Umbilical cord (tissue), 2 donors: Measurements from ENCODE around the gene DKC1. TPM values are rescaled to one million over a fixed set of nuclear protein-coding genes. Genes with fewer than 3 reads are reported as not detected.

Source experiments
- DNase-seq: peaks from one replicate; pipeline ENCODE4 v3.0.0-alpha.2; 2015; ENCODE audit warnings: low spot score
- total RNA-seq: library from RNA; depleted of rRNA; stranded (reverse); fragments of >200 nt; gene quantifications from one replicate; pipeline ENCODE4 v1.2.3, GENCODE V29; 2014; ENCODE audit warnings: low replicate concordance; ENCODE audit not compliant: insufficient read depth

Gene DKC1
- total RNA-seq, 1 donor from 2014 or later = 17.6 TPM

- DNase-seq = no peak
These were observed 25.5 kb upstream of the DKC1 start for GRCh38 chrX:154737136-154737535.

GRCh38 chrX:154738011-154738738, 24.5 kb upstream of the DKC1 start:
- DNase-seq = peak; percentile 73

- DNase-seq = no peak
These were observed 22.7 kb upstream of the DKC1 start for GRCh38 chrX:154739952-154740465.

DNA sequence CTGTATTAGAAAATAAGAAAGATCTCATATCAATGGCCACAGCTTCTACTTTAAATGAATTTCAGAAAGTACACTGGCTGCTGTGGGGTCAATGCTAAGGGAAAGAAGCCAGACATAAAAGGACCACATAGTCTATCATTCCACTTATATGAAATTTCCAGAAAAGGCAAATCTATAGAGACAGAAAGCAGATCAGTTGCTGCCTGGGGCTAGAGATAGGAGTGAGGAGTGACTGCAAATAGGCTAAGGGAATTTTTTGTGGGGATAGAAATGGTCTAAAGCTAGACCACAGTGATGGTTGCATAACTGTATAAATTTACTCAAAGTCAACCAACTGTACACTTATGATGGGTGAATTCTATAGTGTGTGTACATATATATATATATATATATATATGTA, 20.1 kb upstream of the DKC1 start:
- no peak for DNase-seq

DNA sequence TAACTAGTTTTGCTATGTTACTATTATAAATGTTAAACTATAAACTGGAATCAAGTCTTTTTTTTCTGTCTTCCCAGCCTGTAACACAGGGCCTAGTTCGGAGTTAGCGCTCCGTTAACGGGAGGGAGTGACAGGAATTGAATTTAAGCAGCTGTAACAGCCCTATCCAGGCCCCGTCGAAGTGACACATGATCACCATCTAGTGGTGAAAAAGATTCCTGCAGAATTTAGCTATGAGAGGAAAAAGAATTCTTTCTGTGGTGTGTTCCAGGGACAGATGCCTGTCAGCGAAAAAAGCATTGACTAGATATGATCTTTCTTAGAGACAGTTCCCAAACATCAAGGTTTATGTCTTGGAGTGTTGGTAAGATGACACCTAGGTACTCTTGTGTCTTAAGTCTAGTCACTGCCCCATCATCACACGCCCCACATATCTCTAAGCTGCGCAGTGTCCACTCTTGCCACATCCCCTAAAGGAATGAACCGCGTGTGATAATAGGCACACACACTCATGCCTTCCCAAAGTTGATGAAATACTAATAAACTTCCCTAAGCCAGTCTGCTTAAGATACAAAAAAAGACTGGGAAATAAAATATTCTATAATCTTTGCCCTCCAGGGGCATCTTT, 13.8 kb upstream of the DKC1 start:
- peak; percentile 66 for DNase-seq

GRCh38 chrX:154749856-154750255, 12.8 kb upstream of the DKC1 start:
- DNase-seq = no peak

DNA sequence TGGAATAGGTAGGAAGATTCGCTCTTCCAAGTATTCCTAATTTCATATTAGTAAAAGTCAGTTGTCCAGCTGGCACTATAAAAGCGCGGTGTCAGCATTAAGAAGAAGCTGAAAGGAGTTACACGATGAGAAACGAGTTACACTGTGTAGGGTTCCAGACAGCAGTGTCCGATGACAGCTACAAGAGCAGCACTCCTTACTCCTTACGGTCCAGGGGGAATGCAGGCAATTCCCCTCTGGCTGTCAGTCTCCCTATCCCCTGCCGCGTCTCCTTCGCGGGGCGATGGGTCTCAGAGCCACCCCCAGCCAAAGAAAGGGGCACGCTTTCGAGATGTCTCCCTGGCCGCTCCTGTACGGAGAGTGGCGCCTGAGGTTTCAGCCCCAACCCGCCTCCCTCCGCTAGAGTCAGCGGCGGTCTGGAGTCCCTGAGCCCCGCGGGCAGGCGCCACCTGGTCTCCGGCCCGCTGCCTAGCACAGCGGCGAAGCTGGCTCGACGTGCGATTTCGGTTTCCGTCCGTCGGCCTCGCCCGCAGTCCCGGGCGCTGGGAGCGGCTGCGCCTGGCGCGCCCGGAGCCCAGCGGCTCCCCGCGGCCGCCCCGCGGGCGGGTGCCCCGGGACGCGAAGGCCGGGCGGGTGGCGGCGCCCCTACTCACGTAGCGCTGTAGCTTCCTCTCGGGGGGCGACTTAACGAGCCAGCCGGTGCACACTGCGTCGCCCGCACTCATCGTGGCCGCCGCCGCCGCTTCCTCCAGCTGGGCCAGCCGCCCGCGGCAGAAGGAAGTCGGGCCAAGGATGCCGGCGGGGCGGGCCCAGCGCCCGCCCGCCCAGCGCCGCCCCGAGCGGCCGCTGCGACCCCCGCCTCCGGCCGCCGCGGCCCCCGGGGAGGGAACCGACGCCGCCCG, 12.1 kb upstream of the DKC1 start, which contains the start of gene GAB3:
Gene GAB3 (minus strand): TSS at position 777 of the 902 bp plus-strand sequence. CDS start 52 bp downstream, at position 725.
- no peak for DNase-seq

DNA sequence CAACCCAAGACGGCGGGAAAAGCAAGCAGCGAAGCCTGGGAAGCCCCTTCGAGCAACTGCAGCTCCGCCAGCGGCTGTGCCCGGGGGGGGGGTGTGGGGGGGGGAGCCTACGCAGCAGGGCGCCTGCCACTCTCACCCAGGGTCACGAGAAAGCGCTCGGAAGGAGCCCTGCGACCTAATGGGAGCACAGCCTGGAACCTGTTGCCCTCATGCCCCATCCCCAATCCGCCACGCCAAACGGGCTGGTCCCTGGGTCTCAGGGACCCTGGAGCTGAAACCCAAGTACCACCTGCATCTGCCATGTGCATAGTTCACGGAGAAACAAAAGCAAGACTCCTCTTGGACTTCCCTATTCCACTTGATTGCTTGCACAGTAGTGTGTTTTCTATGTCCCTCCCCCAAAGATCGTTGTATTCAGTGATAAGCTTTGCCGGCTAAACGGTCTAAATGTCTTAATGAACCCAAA, 11.4 kb upstream of the DKC1 start:
- no peak for DNase-seq

GRCh38 chrX:154751669-154752271, 10.9 kb upstream of the DKC1 start:
- no peak for DNase-seq

DNA sequence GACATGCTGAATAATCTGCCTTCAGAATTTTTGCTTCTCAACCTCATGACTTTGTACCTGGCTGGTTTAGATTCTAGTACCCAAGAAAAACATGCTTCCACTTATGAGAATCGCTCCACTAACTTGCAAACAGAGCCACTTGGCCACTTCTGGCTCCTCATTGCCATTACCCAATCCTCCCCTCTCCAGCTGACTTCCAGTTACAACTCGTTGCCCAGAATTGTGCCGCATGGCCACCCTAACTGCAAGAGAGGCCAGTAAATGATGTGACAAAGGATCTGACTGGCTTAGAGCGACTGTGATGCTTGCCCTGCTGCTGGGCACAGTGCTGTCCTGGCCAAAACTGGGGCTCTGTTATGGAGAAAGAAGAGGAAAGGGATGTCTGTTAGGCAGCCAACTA, 4.0 kb upstream of the DKC1 start:
- DNase-seq = no peak

- DNase-seq = no peak
These were observed 607 bp upstream of the DKC1 start for GRCh38 chrX:154761977-154762536.

DNA sequence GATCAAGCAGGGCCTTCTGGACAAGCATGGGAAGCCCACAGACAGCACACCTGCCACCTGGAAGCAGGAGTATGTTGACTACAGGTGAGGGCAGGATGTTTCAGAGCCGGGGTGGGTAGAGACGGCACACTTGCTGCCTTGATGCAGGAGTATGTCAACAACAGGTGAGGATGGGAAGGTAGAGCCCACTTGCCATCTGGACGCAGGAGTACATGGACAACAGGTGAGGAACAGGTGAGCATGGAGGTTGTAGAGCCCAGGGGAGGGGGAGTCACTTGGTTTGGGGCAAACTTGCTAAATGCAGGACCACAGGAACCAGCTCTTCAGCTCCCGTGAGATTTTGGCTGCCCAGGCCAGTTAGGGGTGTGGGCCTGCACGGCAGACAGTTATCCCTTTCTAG, 12.0 kb downstream of the DKC1 start:
- no peak for DNase-seq

DNA sequence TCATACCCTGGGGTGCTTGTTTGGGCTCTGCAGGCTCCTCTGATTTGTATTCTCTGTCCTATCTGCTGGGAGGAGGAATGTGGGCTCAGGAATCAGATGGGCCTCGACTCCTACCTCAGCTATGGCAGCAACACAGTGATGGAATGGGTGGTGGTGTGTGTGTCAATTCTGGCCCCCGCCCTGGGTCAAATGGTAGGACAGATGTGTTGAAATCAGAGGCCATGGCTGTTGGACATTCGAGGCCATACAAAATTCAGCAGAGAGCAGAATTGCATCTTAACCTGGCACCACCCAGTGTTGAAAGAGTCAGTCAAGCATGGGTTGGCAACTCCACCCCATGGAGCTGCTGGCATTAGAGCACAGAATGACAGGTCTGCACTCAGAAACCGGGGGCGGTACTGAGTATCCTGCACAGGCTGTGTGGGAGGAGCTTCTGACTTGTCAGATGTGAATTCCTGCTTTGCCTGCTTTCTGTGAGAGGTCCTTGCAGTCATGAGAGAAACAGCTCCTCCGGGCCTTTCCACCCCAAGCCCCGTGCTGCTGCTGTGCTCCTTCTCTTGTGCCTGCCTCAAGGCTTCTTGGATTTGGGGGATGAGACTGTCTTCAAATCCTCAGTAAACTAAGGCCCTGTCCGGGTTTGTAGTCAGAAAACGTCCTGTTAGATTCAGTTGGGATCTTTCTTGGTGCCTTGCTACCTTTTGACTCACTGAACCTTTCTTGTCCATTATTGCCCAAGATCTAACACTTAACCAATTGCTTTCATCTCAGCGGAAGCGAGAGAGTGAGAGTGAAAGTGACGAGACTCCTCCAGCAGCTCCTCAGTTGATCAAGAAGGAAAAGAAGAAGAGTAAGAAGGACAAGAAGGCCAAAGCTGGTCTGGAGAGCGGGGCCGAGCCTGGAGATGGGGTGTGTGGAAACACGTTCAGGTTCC, 13.0 kb downstream of the DKC1 start:
- no peak for DNase-seq

GRCh38 chrX:154776753-154777152, 14.1 kb downstream of the DKC1 start:
- DNase-seq = no peak

GRCh38 chrX:154779261-154779660, 16.6 kb downstream of the DKC1 start:
- DNase-seq = no peak

- DNase-seq = no peak
These were observed 18.3 kb downstream of the DKC1 start for GRCh38 chrX:154780968-154781367.

GRCh38 chrX:154784149-154784995, 21.7 kb downstream of the DKC1 start:
- no peak for DNase-seq

DNA sequence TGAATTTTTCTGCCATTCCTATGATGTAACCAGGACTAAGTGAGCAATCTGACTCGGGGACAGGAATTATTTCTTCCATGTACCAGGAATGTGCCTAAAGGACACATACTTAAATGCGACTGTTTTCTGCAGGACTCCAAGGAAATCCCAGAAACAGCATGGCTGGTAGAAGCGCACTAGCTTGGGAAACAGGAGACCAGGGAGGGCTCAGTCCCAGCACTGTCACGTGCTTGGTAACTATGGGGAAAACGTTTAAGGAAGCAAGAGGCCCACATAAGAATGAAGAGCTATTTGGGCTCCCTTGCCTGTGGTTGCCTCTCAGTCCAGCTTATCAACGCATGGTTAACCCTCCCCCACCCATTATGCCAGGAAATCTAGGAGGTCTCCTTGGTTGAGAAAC, 23.1 kb downstream of the DKC1 start:
- DNase-seq = peak; percentile 4

- no peak for DNase-seq
These were observed 28.8 kb downstream of the DKC1 start for GRCh38 chrX:154791467-154791866.
